Hindlimb muscle (tissue), 1 donor: ENCODE results near the gene PDE2A. TPM values are rescaled to one million over a fixed set of nuclear protein-coding genes. Genes with fewer than 3 reads are reported as not detected.

Experiments
- DNase-seq: peaks from one replicate; pipeline ENCODE4 v3.0.0-alpha.2; 2013
- polyA plus RNA-seq: library from polyadenylated mRNA; unstranded; fragments of 120-200 nt; gene quantifications from one replicate; pipeline ENCODE4 v1.2.1, GENCODE V29; 2013; ENCODE audit not compliant: insufficient read length

Gene PDE2A
- polyA plus RNA-seq, 1 donor, result 22.4 TPM

GRCh38 chr11:72634472-72635095 lies 39.6 kb downstream of the PDE2A start:
- no peak for DNase-seq

- no peak for DNase-seq
Measured at GRCh38 chr11:72634016-72634415, 40.2 kb downstream of the PDE2A start.

- DNase-seq, result no peak
Measured at GRCh38 chr11:72633068-72633467, 41.2 kb downstream of the PDE2A start.

GRCh38 chr11:72631806-72632731 lies 42.2 kb downstream of the PDE2A start:
- peak; percentile 62 for DNase-seq

- no peak for DNase-seq
Measured at GRCh38 chr11:72630104-72630852, 43.9 kb downstream of the PDE2A start.

GRCh38 chr11:72629266-72629665 lies 45.0 kb downstream of the PDE2A start:
- no peak for DNase-seq

- no peak for DNase-seq
Measured at GRCh38 chr11:72627594-72628281, 46.5 kb downstream of the PDE2A start.

- no peak for DNase-seq
Measured at GRCh38 chr11:72626414-72626936, 47.7 kb downstream of the PDE2A start.

- DNase-seq, result peak; percentile 47
Measured at GRCh38 chr11:72625691-72626413, 48.4 kb downstream of the PDE2A start.

- no peak for DNase-seq
Measured at GRCh38 chr11:72624496-72625201, 49.6 kb downstream of the PDE2A start.

- DNase-seq, result no peak
Measured at GRCh38 chr11:72623052-72623451, 51.2 kb downstream of the PDE2A start.

GRCh38 chr11:72621008-72621610 lies 53.1 kb downstream of the PDE2A start:
- DNase-seq, result no peak

GRCh38 chr11:72618803-72619202 lies 55.4 kb downstream of the PDE2A start:
- DNase-seq, result no peak

- peak; percentile 64 for DNase-seq
Measured at GRCh38 chr11:72617080-72617762, 57.0 kb downstream of the PDE2A start.

- no peak for DNase-seq
Measured at GRCh38 chr11:72616655-72617054, 57.6 kb downstream of the PDE2A start.

GRCh38 chr11:72615329-72615728 lies 58.9 kb downstream of the PDE2A start:
- DNase-seq, result no peak

GRCh38 chr11:72614381-72614780 lies 59.8 kb downstream of the PDE2A start:
- DNase-seq, result no peak

GRCh38 chr11:72613977-72614376 lies 60.2 kb downstream of the PDE2A start:
- DNase-seq, result no peak

- DNase-seq, result no peak
Measured at GRCh38 chr11:72613450-72613849, 60.8 kb downstream of the PDE2A start.

- no peak for DNase-seq
Measured at GRCh38 chr11:72609476-72609875, 64.7 kb downstream of the PDE2A start.
